ENCODE data around the gene HIRIP3.

GRCh38 chr16:29974291-29975133, 20.9 kb downstream of the HIRIP3 start:
- TF ChIP-seq EZH2 (IDR thresholded peaks at IDR 0.05; ENCODE audit: borderline replicate concordance, low read depth, low read length, severe bottlenecking): no peak
- no peak for TF ChIP-seq GATA2 (IDR thresholded peaks at IDR 0.05; ENCODE audit: insufficient read depth, insufficient read length, low read depth, low read length)
